ENCODE measurements around the gene FBXL17. TPM values are rescaled to one million over a fixed set of nuclear protein-coding genes. Genes with fewer than 3 reads are reported as not detected.

Gene FBXL17
- total RNA-seq, 1 experiment from 2014 or later, result 3.5 TPM

DNA sequence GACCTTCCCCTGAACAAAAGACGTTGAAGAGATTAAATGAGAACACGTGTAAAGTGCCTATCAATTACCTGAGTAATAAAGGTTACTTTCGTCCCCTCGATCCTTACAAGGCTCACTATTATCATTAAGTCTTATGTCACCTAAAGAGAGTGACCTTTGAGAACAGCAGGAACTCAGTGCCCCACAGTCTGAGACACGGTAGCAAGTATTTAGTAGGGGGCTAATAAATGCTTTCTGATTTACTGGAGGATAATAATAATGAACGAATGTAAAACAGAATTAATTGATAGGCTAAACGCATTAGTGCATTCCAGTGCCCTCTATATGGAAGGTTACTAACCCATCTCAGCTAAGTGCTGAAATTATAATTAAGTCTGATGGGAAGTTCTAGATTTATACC is 199.9 kb downstream of the FBXL17 start (continued):
- TF ChIP-seq GRHL2 (CRISPR knock-in tag; IDR thresholded peaks at IDR 0.05; ENCODE audit: insufficient replicate concordance, severe bottlenecking) (no peak), RORB (CRISPR knock-in tag; IDR thresholded peaks at IDR 0.05) (no peak), ZNF263 (CRISPR knock-in tag; IDR thresholded peaks at IDR 0.05; ENCODE audit: low read depth) (no peak)
- TF ChIP-seq, protein P1, sequence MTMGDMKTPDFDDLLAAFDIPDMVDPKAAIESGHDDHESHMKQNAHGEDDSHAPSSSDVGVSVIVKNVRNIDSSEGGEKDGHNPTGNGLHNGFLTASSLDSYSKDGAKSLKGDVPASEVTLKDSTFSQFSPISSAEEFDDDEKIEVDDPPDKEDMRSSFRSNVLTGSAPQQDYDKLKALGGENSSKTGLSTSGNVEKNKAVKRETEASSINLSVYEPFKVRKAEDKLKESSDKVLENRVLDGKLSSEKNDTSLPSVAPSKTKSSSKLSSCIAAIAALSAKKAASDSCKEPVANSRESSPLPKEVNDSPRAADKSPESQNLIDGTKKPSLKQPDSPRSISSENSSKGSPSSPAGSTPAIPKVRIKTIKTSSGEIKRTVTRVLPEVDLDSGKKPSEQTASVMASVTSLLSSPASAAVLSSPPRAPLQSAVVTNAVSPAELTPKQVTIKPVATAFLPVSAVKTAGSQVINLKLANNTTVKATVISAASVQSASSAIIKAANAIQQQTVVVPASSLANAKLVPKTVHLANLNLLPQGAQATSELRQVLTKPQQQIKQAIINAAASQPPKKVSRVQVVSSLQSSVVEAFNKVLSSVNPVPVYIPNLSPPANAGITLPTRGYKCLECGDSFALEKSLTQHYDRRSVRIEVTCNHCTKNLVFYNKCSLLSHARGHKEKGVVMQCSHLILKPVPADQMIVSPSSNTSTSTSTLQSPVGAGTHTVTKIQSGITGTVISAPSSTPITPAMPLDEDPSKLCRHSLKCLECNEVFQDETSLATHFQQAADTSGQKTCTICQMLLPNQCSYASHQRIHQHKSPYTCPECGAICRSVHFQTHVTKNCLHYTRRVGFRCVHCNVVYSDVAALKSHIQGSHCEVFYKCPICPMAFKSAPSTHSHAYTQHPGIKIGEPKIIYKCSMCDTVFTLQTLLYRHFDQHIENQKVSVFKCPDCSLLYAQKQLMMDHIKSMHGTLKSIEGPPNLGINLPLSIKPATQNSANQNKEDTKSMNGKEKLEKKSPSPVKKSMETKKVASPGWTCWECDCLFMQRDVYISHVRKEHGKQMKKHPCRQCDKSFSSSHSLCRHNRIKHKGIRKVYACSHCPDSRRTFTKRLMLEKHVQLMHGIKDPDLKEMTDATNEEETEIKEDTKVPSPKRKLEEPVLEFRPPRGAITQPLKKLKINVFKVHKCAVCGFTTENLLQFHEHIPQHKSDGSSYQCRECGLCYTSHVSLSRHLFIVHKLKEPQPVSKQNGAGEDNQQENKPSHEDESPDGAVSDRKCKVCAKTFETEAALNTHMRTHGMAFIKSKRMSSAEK (CRISPR knock-in tag; IDR thresholded peaks at IDR 0.05; ENCODE audit: borderline replicate concordance), result no peak

DNA sequence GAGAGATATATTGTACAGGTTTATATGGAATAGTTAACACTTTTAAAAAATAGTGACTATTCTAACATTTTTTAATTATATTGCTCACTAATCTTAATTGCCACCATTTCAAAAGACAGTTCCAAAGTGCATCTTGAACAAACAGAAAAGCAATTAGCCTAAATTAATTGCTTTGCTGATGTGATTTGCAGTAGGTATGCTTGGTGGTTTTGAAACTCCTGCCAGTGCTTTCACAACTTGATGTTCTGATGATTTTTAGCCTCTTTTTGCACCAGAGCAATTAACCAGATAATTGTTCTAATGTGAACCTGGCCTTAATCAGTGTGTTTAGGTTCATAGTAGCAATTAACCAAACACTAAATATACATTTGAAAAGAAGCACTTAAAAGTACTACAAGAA is 207.6 kb downstream of the FBXL17 start:
- H3K4me3 Mint-ChIP-seq, result no peak overlapping the region
- no peaks in the 10 kb centered on the region for H3K4me1 Mint-ChIP-seq
- ChIA-PET POLR2A (no interaction called here), CTCF (interaction anchor here (1.2 kb wide), 1 partner anchor 172 kb away, joined by 7 read pairs; no protein-coding TSS in a partner anchor)
- ATAC-seq (no peak), DNase-seq (ENCODE audit: low spot score) (no peak)
- H3K27ac Mint-ChIP-seq, result no peak overlapping the region
- TF ChIP-seq, protein P2, sequence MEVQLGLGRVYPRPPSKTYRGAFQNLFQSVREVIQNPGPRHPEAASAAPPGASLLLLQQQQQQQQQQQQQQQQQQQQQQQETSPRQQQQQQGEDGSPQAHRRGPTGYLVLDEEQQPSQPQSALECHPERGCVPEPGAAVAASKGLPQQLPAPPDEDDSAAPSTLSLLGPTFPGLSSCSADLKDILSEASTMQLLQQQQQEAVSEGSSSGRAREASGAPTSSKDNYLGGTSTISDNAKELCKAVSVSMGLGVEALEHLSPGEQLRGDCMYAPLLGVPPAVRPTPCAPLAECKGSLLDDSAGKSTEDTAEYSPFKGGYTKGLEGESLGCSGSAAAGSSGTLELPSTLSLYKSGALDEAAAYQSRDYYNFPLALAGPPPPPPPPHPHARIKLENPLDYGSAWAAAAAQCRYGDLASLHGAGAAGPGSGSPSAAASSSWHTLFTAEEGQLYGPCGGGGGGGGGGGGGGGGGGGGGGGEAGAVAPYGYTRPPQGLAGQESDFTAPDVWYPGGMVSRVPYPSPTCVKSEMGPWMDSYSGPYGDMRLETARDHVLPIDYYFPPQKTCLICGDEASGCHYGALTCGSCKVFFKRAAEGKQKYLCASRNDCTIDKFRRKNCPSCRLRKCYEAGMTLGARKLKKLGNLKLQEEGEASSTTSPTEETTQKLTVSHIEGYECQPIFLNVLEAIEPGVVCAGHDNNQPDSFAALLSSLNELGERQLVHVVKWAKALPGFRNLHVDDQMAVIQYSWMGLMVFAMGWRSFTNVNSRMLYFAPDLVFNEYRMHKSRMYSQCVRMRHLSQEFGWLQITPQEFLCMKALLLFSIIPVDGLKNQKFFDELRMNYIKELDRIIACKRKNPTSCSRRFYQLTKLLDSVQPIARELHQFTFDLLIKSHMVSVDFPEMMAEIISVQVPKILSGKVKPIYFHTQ (CRISPR knock-in tag; IDR thresholded peaks at IDR 0.05), result no peak
- TF ChIP-seq, protein P3, sequence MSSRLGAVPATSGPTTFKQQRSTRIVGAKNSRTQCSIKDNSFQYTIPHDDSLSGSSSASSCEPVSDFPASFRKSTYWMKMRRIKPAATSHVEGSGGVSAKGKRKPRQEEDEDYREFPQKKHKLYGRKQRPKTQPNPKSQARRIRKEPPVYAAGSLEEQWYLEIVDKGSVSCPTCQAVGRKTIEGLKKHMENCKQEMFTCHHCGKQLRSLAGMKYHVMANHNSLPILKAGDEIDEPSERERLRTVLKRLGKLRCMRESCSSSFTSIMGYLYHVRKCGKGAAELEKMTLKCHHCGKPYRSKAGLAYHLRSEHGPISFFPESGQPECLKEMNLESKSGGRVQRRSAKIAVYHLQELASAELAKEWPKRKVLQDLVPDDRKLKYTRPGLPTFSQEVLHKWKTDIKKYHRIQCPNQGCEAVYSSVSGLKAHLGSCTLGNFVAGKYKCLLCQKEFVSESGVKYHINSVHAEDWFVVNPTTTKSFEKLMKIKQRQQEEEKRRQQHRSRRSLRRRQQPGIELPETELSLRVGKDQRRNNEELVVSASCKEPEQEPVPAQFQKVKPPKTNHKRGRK (CRISPR knock-in tag; IDR thresholded peaks at IDR 0.05; ENCODE audit: borderline replicate concordance), result no peak
- no peak for TF ChIP-seq GTF2I (CRISPR knock-in tag; conservative IDR thresholded peaks at IDR 0.05)
- TF ChIP-seq TEAD1 (CRISPR knock-in tag; IDR thresholded peaks at IDR 0.05), result no peak
- no peak for TF ChIP-seq FOXK1 (CRISPR knock-in tag; IDR thresholded peaks at IDR 0.05)
- TF ChIP-seq GABPB1 (CRISPR knock-in tag; IDR thresholded peaks at IDR 0.05), result no peak
- TF ChIP-seq, protein P4, sequence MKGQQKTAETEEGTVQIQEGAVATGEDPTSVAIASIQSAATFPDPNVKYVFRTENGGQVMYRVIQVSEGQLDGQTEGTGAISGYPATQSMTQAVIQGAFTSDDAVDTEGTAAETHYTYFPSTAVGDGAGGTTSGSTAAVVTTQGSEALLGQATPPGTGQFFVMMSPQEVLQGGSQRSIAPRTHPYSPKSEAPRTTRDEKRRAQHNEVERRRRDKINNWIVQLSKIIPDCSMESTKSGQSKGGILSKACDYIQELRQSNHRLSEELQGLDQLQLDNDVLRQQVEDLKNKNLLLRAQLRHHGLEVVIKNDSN (CRISPR knock-in tag; IDR thresholded peaks at IDR 0.05), result no peak
- TF ChIP-seq, protein P5, sequence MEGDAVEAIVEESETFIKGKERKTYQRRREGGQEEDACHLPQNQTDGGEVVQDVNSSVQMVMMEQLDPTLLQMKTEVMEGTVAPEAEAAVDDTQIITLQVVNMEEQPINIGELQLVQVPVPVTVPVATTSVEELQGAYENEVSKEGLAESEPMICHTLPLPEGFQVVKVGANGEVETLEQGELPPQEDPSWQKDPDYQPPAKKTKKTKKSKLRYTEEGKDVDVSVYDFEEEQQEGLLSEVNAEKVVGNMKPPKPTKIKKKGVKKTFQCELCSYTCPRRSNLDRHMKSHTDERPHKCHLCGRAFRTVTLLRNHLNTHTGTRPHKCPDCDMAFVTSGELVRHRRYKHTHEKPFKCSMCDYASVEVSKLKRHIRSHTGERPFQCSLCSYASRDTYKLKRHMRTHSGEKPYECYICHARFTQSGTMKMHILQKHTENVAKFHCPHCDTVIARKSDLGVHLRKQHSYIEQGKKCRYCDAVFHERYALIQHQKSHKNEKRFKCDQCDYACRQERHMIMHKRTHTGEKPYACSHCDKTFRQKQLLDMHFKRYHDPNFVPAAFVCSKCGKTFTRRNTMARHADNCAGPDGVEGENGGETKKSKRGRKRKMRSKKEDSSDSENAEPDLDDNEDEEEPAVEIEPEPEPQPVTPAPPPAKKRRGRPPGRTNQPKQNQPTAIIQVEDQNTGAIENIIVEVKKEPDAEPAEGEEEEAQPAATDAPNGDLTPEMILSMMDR (IDR thresholded peaks at IDR 0.05), result no peak
- no peak for TF ChIP-seq SOX15 (CRISPR knock-in tag; IDR thresholded peaks at IDR 0.05)
- TF ChIP-seq RORB (CRISPR knock-in tag; IDR thresholded peaks at IDR 0.05), result no peak
- no peak for TF ChIP-seq TCF7 (CRISPR knock-in tag; IDR thresholded peaks at IDR 0.05; ENCODE audit: low read depth)
- no peak for TF ChIP-seq OVOL2 (CRISPR knock-in tag; IDR thresholded peaks at IDR 0.05; ENCODE audit: borderline replicate concordance)
- TF ChIP-seq, protein P6, sequence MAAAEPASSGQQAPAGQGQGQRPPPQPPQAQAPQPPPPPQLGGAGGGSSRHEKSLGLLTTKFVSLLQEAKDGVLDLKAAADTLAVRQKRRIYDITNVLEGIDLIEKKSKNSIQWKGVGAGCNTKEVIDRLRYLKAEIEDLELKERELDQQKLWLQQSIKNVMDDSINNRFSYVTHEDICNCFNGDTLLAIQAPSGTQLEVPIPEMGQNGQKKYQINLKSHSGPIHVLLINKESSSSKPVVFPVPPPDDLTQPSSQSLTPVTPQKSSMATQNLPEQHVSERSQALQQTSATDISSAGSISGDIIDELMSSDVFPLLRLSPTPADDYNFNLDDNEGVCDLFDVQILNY (CRISPR knock-in tag; IDR thresholded peaks at IDR 0.05), result no peak
- TF ChIP-seq, protein P7, sequence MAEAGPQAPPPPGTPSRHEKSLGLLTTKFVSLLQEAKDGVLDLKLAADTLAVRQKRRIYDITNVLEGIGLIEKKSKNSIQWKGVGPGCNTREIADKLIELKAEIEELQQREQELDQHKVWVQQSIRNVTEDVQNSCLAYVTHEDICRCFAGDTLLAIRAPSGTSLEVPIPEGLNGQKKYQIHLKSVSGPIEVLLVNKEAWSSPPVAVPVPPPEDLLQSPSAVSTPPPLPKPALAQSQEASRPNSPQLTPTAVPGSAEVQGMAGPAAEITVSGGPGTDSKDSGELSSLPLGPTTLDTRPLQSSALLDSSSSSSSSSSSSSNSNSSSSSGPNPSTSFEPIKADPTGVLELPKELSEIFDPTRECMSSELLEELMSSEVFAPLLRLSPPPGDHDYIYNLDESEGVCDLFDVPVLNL (CRISPR knock-in tag; IDR thresholded peaks at IDR 0.05; ENCODE audit: borderline replicate concordance, low read depth), result no peak
- no peak for TF ChIP-seq TP53 (CRISPR knock-in tag; IDR thresholded peaks at IDR 0.05)
- H3K9me3 Mint-ChIP-seq, result peaks cover 10% of the 10 kb centered on the region
- no peaks in the 10 kb centered on the region for H3K27me3 Mint-ChIP-seq (ENCODE audit: low read depth)
- peaks cover 10% of the 10 kb centered on the region for H3K36me3 Mint-ChIP-seq

All from WTC11 (cell line).